GM12801 (cell line): Measurements from ENCODE around the gene ROBO3.

Source experiments
- CTCF ChIP-seq: IDR thresholded peaks from one replicate; pipeline ENCODE4 v1.5.1; 2011; ENCODE audit warnings: control low read depth; ENCODE audit not compliant: insufficient read length; ENCODE audit errors: extremely low read depth

The ROBO3 gene

GRCh38 chr11:124920356-124920755, 55.1 kb downstream of the ROBO3 start:
- no peak for TF ChIP-seq CTCF

- no peak for TF ChIP-seq CTCF
These were observed 55.8 kb downstream of the ROBO3 start for GRCh38 chr11:124920870-124921609.

- no peak for TF ChIP-seq CTCF
These were observed 57.6 kb downstream of the ROBO3 start for GRCh38 chr11:124922831-124923230.

GRCh38 chr11:124923296-124923695, 58.1 kb downstream of the ROBO3 start:
- TF ChIP-seq CTCF = no peak

- no peak for TF ChIP-seq CTCF
These were observed 63.9 kb downstream of the ROBO3 start for GRCh38 chr11:124928942-124929665.

- TF ChIP-seq CTCF = no peak
These were observed 65.6 kb downstream of the ROBO3 start for GRCh38 chr11:124930799-124931198.
